RKO (cell line): Measurements from ENCODE around the gene RSAD1.
"Not testable (repeated sequence)": the region's sequence is repeated elsewhere in the genome, so short reads cannot be mapped to it uniquely, and the experiment has no call there.

Experiments used
- DNase-seq: peaks from one replicate; pipeline ENCODE4 v3.0.0-alpha.2; 2016; ENCODE audit warnings: low spot score

RSAD1 gene

GRCh38 chr17:50472761-50473161 is 5.9 kb upstream of the RSAD1 start:
- not testable (repeated sequence) for DNase-seq

GRCh38 chr17:50473901-50474300 is 4.8 kb upstream of the RSAD1 start:
- no peak for DNase-seq

- DNase-seq, result no peak
Measured at GRCh38 chr17:50474523-50474922, 4.1 kb upstream of the RSAD1 start.

DNA sequence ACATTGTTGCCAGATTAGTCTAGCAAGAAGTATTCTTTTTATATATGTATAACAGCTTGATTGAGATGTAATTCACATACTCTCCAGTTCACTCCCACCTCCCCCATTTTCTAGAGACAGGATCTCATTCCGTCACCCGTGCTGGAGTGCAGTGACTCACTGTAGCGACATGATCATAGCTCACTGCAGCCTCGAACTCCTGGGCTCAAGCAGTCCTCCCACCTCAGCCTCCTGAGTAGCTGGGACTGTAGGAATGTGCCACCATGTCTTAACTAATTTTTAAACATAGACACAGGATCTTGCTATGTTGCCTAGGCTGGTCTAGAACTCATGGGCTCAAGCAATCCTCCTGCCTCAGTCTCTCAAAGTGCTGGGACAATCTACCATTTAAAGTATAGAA is 3.3 kb upstream of the RSAD1 start:
- no peak for DNase-seq

DNA sequence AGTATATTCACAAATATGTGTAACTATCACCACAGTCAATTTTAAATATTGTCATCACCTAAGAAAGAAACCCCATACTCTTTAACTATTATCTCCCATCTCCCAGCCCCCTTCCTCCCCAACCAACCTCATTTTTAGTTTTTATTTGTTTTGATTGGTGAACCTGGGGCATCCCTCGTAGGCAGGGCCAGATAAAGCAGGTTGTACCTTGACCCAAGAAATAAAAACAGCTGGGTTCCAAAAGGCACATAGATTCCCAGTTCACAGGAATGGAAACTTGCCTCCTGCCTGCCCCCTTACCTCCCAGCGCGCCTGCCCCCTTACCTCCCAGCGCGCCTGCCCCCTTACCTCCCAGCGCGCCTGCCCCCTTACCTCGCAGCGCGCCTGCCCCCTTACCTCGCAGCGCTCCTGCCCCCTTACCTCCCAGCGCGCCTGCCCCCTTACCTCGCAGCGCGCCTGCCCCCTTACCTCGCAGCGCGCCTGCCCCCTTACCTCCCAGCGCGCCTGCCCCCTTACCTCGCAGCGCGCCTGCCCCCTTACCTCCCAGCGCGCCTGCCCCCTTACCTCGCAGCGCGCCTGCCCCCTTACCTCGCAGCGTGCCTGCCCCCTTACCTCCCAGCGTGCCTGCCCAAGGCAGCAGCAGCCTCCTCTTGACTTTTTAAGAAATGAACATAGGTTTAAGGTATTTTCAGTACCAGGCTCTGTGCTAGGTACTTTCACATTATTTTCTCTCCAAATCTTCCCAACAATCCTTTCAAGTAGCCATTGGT is 2.7 kb upstream of the RSAD1 start:
- DNase-seq, result not testable (repeated sequence)

GRCh38 chr17:50476545-50477315 is 1.9 kb upstream of the RSAD1 start:
- no peak for DNase-seq

DNA sequence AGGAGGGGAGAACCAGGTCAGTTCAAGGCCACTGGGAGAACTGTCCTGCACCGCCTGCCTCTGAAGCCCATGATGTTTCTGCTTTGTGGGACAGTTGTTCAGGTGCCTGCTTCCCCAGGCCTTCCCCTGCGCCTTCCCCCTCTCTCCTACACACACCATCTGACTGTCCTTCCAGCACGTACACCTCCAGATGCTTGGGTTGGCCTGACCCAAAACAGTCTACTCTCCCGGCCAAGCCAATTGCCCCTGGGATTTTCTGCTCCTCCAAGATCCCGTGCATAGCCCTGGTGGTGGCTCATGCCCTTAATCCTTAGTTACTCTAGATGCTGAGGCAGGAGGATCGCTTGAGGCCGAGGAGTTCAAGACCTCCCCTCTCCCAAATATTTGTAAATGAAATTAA is 684 bp upstream of the RSAD1 start:
- peak; percentile 24 for DNase-seq

DNA sequence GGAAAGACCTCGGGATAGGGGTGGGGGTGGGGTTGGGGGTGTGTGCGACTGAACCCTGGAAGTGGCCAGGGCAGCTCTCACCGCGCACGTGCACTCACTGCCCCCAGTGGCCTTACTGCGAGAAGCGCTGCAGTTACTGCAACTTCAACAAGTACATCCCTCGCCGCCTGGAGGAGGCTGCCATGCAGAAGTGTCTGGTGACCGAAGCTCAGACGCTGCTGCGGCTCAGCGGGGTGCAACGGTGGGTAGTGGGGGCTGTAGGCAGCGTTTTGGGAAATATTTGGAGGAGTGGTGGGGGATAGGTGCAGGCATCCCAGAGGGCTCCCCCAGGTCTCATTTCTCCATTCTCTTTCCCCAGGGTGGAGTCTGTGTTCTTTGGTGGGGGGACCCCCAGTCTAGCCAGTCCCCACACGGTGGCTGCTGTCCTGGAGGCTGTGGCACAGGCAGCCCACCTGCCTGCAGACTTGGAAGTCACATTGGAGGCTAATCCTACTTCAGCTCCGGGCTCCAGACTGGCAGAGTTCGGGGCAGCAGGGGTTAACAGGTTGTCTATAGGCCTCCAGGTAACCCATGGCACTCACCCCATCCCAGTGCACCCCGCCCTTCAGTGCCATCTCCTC is 972 bp downstream of the RSAD1 start:
- DNase-seq, result peak; percentile 95

- DNase-seq, result no peak
Measured at GRCh38 chr17:50480142-50480764, 1.6 kb downstream of the RSAD1 start.

- peak; percentile 88 for DNase-seq
Measured at GRCh38 chr17:50480854-50481490, 2.3 kb downstream of the RSAD1 start.

DNA sequence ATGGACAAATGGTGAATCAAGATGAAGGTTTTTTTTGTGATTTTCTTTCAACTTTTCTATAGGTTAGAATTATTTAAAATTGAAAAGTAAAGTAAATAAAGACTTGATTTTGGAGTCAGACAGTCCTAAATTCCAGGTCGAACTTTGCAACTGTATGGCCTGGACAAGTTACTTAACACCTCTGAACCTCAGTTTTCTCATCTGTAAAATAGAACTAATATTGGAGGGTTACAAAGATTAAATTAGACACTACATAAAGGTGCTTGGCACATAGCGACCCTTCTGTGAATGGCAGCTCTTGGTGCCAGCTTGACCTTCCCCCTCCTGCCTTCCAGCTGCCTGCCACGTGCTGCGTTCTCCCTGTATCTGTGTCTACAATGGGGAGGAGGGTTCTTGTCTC is 3.0 kb downstream of the RSAD1 start:
- no peak for DNase-seq

GRCh38 chr17:50482110-50482509 is 3.5 kb downstream of the RSAD1 start:
- no peak for DNase-seq

GRCh38 chr17:50482516-50482915 is 3.9 kb downstream of the RSAD1 start:
- DNase-seq, result peak; percentile 97

DNA sequence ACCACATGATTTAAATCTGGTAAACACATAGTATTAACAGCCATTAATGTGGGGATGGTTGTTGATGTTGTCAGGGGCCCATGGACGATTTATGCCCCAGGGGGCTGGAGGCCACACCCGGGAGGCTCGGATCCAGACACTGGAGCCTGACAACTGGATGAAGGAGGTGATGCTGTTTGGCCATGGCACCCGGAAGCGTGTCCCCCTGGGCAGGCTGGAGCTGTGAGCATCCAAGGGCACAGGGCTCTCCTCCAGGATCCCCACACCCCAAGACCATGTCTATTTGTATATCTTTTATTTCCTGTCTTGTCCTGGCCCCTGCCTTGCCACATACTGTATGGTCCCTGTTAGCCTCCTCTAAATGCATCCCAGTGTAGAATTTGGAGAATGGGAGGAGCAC is 4.6 kb downstream of the RSAD1 start:
- no peak for DNase-seq

GRCh38 chr17:50484386-50485155 is 5.9 kb downstream of the RSAD1 start:
- no peak for DNase-seq

GRCh38 chr17:50487213-50488096 is 8.8 kb downstream of the RSAD1 start:
- peak; percentile 66 for DNase-seq

DNA sequence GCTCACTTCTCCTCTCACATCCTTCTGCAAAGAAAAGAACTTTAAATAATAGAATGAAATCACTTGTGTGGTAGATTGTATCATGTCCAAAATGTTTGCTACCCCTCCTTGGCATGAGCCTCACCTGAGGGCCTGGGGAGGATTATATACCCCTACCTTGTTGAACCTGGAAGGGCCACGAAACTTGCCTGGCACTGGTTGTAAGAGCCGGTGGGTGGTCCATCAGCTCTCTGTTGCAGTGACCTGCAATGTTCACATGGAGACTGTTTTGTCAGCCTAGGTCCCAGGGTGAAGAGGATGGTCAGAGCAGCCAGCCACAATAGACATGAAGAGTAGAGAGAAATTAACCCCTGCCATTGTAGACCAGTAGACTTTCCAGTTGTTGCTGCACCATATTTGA is 10.2 kb downstream of the RSAD1 start:
- no peak for DNase-seq

- DNase-seq, result no peak
Measured at GRCh38 chr17:50491505-50491904, 12.8 kb downstream of the RSAD1 start.

DNA sequence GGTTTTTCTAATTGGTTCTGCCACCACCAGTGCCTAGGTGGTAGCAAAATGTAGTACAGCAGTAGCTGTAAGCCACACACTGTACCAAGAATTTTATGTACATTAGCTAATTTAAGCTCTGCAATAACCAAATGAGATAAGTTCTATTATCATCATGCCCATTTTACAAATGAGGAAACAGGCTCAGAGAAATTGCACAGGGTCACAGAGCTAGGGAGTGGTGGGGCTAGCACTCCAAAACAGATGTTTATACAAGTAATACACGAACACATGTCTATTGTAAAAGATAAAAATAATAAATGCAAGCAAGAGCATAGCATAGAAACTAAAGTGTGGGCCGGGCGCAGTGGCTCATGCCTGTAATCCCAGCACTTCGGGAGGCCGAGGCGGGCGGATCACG is 13.6 kb downstream of the RSAD1 start:
- DNase-seq, result no peak

DNA sequence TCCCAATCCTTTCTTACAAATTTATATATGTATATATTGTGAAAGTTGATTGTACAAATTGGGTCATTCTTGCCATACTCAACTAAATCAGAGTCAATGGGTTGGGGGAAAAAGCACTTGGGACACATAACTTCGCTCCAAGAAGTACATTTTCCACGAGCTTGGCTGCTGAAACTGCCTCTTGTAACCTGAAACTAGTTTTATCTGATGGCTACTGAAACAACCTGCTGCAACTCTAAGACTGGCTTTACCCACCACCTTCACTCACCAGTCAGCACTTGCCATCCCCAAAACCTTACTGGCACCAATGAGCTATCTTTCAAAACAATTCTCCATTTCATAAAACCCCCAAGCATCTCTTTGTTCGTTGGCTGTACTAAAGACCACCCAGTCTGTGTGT is 15.1 kb downstream of the RSAD1 start:
- DNase-seq, result no peak
